ENCODE measurements around the gene ANLN.
"Not testable (repeated sequence)": the region's sequence is repeated elsewhere in the genome, so short reads cannot be mapped to it uniquely, and the experiment has no call there.

The ANLN gene

DNA sequence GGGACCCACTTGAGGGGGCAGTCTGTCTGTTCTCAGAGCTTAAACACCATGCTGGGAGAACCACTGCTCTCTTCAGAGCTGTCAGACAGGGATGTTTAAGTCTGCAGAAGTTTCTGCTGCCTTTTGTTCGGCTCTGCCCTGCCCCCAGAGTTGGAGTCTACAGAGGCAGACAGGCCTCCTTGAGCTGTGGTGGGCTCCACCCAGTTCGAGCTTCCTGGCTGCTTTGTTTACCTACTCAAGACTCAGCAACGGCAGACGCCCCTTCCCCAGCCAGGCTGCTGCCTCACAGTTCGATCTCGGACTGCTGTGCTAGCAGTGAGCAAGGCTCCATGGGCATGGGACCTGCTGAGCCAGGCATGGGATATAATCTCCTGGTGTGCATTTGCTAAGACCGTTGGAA, 11.1 kb upstream of the ANLN start:
- peak; percentile 15 for DNase-seq

- no peak for DNase-seq
Observed at GRCh38 chr7:36379831-36380504, 9.7 kb upstream of the ANLN start.

DNA sequence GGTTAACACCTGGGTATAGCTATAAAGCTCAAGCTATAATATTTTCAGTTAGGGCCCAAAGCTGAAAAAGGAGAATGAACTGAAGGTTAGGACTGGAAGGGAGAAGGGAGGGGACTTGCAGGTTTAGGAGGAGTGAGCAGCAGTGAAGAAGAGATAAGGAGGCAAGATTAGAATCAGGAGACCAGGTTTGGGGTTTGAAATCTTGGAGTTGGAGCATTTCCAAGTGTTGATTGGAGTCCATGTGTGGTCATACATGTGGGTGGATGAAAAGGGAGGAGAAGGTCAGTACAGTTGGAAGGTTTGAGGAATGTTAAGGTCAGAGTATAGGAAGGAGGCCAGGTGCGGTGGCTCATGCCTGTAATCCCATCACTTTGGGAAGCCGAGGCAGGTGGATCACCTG, 8.6 kb upstream of the ANLN start:
- no peak for DNase-seq

GRCh38 chr7:36383284-36383683, 6.4 kb upstream of the ANLN start:
- not testable (repeated sequence) for DNase-seq

- DNase-seq, result not testable (repeated sequence)
Observed at GRCh38 chr7:36385646-36386045, 4.0 kb upstream of the ANLN start.

- no peak for DNase-seq
Observed at GRCh38 chr7:36387435-36388231, 2.0 kb upstream of the ANLN start.

DNA sequence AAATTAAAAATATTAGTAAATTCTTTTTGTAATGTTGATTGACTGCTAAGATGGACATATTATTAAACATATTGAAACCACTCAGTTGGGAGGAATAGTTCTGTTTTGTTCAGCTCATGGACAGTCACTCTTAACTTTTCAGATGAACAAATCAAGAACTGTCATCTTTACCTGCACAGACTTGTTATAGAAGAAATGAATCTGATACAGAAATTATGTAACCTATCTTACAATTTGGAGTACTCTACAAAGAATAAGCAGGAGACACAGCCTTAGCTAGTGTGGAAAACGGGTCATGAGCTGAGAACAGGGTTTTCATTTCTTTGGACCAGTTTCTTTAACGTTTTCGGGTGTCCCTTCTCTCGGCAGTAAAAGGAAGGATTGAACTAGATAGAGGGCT, 1.2 kb upstream of the ANLN start:
- no peak for DNase-seq

DNA sequence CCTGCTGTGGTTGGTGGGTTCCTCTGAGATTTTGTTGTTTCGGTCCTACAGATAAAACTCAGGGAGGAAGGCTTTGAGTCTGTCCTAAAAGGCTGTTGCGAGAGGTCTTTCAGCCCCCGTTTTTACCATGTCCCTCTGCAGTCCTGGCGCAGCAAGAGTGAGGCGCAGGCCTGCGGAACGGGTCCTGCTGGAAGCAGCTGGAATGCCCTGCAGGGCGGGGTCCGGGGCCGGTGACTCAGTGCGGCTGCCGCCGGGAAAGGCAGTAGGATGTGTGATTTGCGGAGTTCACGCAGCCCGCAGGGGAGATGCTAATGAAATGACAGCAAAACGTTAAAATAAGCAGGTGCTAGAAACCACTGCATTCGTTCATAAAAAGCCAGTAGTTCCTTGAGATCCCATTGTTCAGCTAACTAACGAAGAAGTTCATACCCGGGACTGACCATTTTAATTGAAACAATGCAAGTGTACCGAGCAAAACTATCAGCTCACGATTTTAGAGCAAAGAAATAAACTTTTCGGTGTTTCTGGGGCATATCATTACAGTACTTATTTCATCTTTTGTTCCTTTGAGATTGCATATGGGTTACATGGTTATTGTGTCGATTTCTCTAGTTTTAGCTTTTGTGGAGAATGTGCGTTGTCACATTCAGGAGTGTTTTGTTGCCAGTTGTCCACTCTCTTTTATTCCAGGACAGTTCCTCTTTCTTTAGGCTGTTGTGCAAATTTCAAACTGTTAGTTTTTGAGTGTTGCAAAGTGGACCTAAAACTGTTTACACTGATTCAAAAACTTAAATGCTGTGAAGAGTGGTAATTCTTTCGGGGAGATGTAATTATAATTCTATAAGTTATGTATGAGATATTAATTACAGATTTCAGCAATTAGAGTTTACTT, 783 bp downstream of the ANLN start:
- peak; percentile 37 for DNase-seq

DNA sequence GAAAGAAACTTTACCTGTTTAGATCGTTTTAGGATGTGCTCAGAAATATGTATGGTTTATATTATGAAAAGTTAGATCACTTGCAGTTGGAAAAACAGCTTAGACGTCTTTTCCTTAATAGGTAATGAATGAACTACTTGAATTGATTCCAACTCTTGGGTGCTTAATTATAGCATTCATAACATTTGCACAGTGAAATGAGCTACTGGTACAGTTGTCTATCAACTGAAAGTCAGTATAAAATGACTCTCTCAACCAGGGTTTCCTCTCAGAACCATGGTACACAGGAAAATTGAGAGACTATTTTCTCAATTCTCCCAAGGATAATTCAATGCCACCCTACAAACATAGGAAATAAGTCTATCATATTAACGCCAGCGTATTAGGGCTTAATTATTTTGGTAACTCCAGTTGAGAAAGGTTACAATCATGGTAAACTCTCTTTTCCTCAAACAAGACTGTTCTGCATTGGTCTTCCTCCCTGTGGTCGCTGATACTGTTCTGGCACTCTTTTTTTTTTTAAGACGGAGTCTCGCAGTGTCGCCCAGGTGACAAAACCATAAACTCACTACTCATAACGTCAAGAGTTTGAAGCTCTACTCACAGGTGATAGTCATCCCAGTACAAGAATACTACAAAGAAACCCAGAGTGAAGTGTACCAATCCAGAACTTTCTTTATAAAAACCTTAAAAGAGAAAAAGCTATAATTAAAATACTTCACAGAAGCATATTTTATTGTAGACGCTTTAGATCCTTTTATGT, 2.0 kb downstream of the ANLN start:
- peak; percentile 29 for DNase-seq

GRCh38 chr7:36393826-36394225, 4.2 kb downstream of the ANLN start:
- DNase-seq, result no peak

DNA sequence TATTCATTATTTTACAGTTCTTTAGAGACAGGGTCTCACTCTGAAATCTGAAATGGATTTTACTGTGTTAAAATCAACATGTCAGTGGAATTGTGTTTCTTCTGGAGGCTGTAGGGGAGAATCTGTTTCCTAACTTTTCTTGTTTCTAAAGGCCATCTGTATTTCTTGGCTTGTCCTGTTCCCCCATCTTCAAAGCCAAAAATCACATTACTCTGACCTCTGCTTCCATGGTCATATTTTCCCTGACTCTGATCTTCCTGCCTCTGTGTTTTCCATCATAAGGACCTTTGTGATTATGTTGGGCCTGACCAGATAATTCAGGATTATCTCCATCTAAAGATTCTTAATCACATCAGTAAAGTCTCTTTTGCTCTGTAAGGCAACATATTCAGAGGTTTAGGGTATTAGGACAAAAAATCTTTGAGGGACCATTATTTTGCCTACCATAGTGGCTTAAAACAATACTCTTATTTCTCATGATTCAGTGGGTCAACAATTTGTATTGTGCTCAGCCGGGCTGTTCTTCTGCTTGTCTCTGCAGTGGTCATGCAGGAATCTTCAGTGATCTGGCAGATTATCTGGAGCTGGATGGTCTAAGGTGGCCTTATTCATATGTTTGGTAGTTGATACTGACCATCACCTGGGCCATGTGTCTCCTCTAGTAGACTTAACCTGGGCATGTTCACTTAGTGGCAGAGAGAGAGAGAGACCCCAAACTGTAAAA, 5.7 kb downstream of the ANLN start:
- no peak for DNase-seq

GRCh38 chr7:36396150-36396549, 6.5 kb downstream of the ANLN start:
- peak; percentile 35 for DNase-seq

DNA sequence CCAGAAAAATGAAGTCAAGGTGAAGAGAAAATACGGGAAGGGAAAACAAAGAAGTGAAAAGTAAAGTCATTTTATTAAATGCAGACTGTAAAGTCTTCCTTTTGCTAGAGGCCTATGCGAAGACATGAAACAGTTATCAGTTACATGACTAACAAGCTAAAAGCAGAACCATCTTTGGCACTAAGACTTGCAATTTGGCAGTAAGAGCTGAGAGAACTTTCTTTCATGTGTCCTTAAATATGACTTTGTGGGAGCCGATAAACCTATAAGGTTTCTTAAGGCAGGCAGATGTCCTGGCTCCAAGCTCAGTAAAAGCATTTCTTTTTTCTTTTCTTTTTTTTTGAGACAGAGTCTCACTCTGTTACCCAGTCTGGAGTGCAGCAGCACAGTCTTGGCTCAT, 10.4 kb downstream of the ANLN start:
- no peak for DNase-seq

GRCh38 chr7:36400606-36401005, 10.9 kb downstream of the ANLN start:
- no peak for DNase-seq

DNA sequence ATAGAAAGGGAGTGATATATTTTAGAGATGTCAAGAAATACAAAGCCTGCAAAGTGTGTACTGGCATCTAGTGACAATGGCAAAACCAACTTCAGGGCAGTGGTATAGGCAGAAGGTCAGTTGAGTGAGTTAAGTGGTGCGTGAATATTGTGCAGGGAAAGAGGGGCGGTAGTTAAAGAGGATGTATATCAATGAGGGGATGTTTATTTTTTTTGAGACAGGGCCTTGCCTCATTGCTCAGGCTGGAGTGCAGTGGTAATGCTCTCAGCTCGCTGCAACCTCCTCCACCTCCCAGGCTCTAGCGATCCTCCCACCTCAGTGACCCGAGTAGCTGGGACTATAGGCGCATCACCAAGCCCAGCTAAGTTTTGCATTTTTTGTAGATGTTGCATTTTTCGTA, 13.8 kb downstream of the ANLN start:
- DNase-seq, result no peak

GRCh38 chr7:36404639-36405408, 15.2 kb downstream of the ANLN start:
- no peak for DNase-seq

GRCh38 chr7:36405409-36405803, 15.7 kb downstream of the ANLN start:
- DNase-seq, result no peak

DNA sequence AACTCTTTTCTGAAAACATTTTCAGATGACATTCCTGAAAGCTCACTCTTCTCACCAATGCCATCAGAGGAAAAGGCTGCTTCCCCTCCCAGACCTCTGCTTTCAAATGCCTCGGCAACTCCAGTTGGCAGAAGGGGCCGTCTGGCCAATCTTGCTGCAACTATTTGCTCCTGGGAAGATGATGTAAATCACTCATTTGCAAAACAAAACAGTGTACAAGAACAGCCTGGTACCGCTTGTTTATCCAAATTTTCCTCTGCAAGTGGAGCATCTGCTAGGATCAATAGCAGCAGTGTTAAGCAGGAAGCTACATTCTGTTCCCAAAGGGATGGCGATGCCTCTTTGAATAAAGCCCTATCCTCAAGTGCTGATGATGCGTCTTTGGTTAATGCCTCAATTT, 16.5 kb downstream of the ANLN start:
- no peak for DNase-seq

DNA sequence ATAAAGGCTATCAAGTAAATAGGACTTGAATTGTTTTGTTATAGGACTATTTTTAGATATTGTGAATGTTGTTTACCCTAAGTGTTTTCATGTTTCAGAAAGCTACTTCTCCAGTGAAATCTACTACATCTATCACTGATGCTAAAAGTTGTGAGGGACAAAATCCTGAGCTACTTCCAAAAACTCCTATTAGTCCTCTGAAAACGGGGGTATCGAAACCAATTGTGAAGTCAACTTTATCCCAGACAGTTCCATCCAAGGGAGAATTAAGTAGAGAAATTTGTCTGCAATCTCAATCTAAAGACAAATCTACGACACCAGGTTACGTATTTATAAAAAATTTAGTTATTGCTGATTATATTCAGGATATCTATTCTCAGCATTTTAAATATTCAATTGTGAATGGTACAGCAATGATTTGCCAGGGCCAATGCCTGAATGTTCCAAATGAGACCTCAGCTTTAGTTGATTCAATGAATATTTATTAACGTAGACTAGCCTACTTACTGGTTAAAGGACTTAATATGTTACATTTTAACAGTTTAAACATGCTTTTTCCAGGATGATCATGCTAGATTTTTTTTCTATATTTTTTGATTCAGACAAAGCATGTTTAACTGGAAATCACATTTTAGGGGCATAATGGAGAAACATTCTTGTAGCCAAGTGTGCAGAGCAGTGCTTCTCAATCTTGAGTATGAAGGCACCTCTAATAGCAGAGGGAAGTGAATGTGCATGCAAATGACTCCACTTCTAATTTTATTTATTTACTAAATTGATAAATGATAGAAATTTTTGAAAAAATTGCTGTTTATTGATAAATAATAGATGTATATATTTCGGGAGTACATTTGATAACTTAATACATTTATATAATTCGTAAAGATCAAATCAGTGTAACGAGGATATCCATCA, 18.2 kb downstream of the ANLN start:
- DNase-seq, result no peak

DNA sequence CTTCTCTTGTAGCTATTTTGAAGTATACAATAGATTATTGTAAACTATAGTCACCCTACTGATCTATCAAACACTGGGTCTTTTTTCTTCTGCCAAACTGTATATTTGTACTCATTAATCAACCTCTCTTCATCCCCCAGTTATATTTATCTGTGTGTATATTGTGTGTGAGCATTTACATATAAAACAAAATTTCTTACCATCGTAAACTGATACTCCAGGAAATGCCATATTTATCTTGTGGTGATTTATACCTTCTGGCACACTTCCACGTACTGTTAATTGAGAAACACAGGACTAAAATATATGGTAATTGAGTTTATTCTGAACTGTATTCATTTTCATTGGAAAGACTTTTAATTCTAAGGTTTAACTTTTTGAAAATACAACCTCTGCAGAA, 18.9 kb downstream of the ANLN start:
- DNase-seq, result no peak

Data from CD4-positive, alpha-beta T cell treated with Interleukin-4 for 4 hours (primary cell).